ENCODE data around the gene SLC31A1.

Gene SLC31A1

GRCh38 chr9:113309204-113309813, 88.0 kb downstream of the SLC31A1 start:
- peak; percentile 52 for DNase-seq

GRCh38 chr9:113310538-113310937, 89.2 kb downstream of the SLC31A1 start:
- no peak for DNase-seq

GRCh38 chr9:113311961-113312360, 90.6 kb downstream of the SLC31A1 start:
- no peak for DNase-seq

GRCh38 chr9:113313261-113313660, 91.9 kb downstream of the SLC31A1 start:
- no peak for DNase-seq

All from NCI-H345 (cell line).